Brain pericyte (primary cell): ENCODE results near the gene ZBTB21.

Source experiments
- DNase-seq: peaks from one replicate; pipeline ENCODE4 v3.0.0-alpha.2; 2012; ENCODE audit warnings: low read depth, low spot score

Gene ZBTB21

GRCh38 chr21:41992576-41992975 is 17.6 kb downstream of the ZBTB21 start:
- no peak for DNase-seq

DNA sequence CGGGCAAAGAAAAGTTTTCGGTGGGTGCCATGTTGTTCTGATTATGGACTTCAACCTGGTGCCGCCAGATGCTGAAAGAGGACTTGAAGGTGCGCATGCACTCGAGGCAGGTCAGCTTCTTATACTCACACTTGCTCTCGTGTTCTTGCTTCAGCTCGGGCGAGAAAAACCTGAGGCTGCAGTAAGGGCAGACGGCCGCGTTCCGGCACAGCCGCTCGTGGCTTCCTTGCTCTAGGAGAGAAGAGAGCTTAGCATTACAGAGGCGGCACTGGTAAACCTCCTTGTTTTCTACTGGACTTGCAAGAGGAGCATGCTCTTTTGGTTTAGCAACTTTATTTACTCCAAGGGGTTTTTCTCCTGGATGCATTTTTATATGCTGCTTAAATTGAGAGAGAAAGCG is 18.5 kb downstream of the ZBTB21 start:
- no peak for DNase-seq

DNA sequence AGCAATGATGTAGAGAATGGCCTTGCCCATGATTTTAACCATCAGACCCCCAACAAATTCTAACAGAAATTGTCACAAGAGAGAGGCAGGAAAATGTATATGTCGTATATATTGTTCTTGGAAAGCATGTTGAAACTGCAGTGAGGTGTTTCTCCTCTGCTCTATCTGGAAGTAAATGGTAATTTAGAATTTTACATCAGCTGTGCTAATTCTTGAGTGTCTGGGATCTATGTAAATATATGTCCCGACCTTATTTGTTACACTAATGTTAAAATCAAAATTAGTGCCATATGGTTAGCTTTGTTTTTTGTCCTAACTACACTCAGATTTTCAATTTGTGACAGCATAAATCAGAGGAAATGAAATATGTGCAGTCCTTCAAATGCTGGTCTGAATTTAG is 20.5 kb downstream of the ZBTB21 start:
- no peak for DNase-seq

- no peak for DNase-seq
Observed at GRCh38 chr21:41987310-41987709, 22.9 kb downstream of the ZBTB21 start.

DNA sequence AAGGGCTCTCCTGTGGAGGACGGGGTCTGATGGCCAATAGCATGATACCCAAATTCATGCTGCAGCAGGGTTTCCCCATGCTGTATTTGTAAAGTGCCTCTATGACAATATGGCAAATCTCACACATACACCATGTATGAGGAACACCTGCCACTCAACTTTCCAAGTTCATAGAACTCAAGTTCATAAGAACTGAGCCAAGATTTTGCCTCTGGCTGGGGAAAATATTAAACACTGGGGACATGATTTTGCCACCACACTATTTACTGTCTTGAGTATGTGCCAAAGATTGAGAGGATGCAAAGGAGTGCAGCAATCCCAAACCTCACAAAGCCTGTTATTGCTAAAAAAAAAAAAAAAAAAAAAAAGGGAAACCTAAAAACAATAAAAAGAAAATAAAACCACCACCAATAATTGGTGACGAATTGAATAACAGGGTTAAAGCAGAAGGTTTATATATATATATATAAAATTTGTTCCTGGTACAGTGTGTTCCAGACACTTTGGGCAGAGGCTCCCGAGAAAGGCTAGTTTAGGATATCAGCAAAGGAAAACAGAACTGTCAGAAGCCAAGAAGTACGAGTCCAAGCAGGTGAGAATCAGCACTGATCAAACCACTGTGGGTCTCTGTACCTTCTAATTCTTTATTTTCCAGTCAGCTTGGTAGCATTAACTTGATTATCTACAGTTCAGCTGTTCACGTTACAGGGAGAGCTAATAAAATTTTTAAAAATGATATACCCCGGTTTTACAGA is 24.3 kb downstream of the ZBTB21 start:
- DNase-seq: no peak

DNA sequence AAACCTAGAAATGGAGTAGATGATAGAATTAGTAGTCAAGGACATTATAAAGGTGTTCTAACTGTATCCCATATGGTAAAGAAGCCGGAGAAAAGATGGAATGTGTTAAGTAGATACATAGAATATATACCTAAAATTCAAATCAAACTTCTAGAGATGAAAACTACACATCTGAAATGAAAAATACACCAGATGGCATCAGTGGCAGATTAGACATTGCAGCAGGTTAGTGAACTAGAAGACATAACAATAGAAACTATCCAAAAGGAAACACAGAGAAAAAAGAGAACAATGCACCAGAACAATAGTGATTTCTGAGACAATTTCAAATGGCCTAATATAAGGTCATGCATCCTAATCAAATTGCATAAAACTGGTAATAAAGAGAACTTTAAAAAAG is 26.9 kb downstream of the ZBTB21 start:
- DNase-seq: no peak

- DNase-seq: no peak
Observed at GRCh38 chr21:41980561-41980960, 29.6 kb downstream of the ZBTB21 start.

- no peak for DNase-seq
Observed at GRCh38 chr21:41979751-41980369, 30.3 kb downstream of the ZBTB21 start.

DNA sequence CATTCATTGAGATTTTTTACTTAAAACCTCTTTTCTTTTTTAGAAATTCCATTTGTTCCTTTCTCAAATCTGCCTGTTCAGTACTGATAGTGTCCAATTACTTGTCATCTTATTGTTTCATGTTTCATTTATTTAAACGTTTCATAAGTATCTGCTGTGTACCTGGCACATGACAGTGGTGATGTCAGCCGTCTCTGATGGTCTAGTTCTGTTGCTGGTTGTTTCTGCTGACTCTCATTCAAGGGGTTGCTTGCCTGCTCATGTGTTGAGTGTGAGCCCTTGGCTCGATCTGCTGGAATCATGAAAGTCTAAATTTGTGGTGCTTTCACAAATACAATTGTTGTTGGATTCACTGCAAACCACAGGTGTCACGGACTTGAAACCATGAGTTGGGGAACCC is 30.8 kb downstream of the ZBTB21 start:
- DNase-seq: no peak

GRCh38 chr21:41977034-41977950 is 32.9 kb downstream of the ZBTB21 start:
- DNase-seq: no peak

DNA sequence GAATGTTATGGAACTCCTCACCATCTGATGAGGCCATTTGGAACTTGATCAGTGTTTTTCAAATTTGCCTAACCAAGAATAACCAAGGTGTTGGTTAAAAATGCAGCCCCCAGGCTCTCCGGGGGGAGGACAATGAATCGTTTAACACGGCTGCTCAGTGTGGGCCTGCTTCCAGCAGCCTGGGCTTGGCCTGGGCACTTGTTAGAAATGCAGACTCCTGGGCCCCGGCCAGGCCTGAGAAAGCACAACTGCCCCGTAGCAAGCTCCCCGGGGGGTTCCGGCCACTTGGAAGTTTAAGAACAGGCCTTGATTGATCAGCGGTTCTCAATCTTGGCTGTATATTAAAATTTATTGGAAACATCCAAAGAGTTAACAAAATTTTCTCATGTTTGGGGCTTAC is 33.5 kb downstream of the ZBTB21 start:
- no peak for DNase-seq

- no peak for DNase-seq
Observed at GRCh38 chr21:41975391-41976272, 34.5 kb downstream of the ZBTB21 start.

- DNase-seq: no peak
Observed at GRCh38 chr21:41974752-41975053, 35.5 kb downstream of the ZBTB21 start.

DNA sequence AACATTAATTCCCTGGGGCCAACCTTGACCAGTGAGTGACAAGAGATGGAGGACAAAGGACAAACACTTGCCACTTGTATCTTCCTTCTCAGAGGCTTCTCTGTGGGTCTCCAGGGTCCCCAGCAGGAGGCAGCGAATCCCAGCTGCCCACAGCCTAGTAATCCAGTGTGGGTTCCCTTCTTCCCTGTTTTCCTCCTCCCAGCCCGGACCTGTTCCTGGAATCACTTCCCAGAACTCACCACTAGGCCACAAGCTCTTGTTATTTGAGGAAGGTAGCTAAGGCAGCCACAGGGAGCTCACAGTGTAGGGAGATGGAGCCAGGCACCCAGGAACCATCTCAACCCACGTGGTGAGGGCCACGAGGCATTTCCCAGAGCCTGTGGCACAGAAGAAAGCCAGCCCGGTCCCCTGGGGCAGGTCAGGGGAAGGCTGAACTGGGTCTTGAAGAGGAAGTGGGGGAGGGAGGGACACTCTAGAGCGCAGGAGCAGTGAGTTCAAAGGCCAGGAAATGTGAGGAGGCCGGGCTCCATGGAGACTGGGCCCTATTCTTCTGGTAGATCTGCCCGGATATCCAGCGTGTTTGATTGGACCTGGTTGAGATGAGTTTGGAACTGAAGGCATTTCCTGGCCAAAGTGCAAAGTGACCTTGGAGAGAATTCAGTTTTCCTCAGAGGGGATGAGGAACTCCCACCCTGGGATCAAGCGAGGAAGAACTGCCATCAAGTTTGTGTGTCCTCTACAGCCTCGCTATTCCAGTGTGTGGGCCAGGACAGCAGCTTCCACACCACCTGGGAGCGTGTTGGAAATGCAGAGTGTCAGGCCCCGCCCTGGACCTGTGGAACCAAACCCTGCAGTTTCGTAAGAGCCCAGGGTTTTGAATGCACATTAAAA is 36.1 kb downstream of the ZBTB21 start:
- no peak for DNase-seq

DNA sequence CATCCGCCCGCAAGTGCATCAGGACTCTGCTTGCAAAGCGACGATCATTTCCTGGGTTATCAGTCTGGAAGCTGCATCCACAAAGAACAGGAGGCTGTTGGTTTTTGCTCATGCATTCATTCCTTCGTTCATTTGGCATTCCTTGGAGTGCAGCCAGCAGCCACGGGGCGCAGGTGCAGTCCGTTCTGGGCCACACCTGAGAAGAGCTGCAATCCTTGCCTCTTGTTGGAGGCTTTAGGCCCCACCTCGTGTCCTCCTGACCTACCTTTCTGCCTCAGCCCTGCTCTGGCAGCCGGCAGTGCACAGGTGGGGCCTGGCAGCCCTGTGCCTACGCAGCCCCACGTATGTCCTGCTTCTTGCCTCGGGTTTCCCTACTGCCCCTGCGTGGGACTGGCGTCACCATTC is 36.7 kb downstream of the ZBTB21 start:
- no peak for DNase-seq

GRCh38 chr21:41972511-41973205 is 37.5 kb downstream of the ZBTB21 start:
- DNase-seq: no peak

- DNase-seq: no peak
Observed at GRCh38 chr21:41971891-41972290, 38.3 kb downstream of the ZBTB21 start.

GRCh38 chr21:41970751-41971653 is 39.2 kb downstream of the ZBTB21 start:
- no peak for DNase-seq

- no peak for DNase-seq
Observed at GRCh38 chr21:41970106-41970391, 40.1 kb downstream of the ZBTB21 start.
